Measurements from ENCODE around the gene SGPL1. TPM values are rescaled to one million over a fixed set of nuclear protein-coding genes. Genes with fewer than 3 reads are reported as not detected.

SGPL1 gene
- total RNA-seq, 1 experiment from 2014 or later, result 127 TPM

DNA sequence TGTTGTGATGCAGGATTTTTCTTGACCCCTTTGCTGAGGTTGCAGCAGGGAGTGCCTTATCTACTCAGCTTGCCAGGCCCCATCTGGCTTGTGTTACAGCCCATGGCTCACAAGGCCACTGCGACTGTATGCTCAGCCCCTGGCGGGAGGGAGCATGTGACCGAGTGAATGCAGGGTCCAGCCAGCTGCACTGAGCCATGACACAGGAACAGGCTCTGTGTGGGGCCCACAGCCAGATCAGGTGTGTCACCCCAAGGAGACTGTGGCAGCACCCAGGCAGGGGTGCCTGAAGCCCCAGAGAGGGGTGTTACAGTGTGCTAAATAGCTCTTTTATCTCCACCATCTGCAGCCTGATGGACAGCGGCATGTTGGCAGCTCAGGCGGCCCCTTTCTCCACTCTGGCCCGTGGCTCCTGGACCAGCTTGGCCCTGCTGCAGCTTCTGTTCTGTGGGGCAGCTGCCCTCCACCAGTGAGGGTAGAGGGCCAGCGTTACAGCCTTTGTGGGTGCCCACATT is 75.2 kb downstream of the SGPL1 start:
- Mint-ChIP-seq H3K27me3 (ENCODE audit: insufficient read depth, unreplicated experiment) (no peaks in the 10 kb centered on the region), H3K9me3 (ENCODE audit: unreplicated experiment) (no peaks in the 10 kb centered on the region), H3K4me1 (ENCODE audit: low read depth, unreplicated experiment) (peaks cover 21% of the 10 kb centered on the region), H3K4me3 (ENCODE audit: unreplicated experiment) (no peak overlapping the region), H3K27ac (ENCODE audit: unreplicated experiment) (no peak overlapping the region), H3K36me3 (ENCODE audit: insufficient read depth, unreplicated experiment) (peaks cover 19% of the 10 kb centered on the region)
- no peaks in the 10 kb centered on the region for H3K27me3 ChIP-seq (replicated peaks; ENCODE audit: control insufficient read depth, insufficient read depth, low read length)
- CTCF ChIA-PET, result interaction anchor here (1.2 kb wide), 1 partner anchor 12 kb away, joined by 4 read pairs; no protein-coding TSS in a partner anchor
- POLR2A ChIA-PET, result no interaction called here
- no TSS peak for BruUV-seq (replicated peaks)
- intact Hi-C loops (cut with micrococcal nuclease; ENCODE audit: unreplicated experiment), result no loop called here
- peaks cover 3% of the 10 kb centered on the region; the same call in 1 of the 2 replicates for H3K36me3 ChIP-seq (ENCODE audit: control insufficient read depth, insufficient read depth, low read length)
- H3K4me3 ChIP-seq (ENCODE audit: low read depth, low read length), result no peak overlapping the region
- TF ChIP-seq, protein P1, sequence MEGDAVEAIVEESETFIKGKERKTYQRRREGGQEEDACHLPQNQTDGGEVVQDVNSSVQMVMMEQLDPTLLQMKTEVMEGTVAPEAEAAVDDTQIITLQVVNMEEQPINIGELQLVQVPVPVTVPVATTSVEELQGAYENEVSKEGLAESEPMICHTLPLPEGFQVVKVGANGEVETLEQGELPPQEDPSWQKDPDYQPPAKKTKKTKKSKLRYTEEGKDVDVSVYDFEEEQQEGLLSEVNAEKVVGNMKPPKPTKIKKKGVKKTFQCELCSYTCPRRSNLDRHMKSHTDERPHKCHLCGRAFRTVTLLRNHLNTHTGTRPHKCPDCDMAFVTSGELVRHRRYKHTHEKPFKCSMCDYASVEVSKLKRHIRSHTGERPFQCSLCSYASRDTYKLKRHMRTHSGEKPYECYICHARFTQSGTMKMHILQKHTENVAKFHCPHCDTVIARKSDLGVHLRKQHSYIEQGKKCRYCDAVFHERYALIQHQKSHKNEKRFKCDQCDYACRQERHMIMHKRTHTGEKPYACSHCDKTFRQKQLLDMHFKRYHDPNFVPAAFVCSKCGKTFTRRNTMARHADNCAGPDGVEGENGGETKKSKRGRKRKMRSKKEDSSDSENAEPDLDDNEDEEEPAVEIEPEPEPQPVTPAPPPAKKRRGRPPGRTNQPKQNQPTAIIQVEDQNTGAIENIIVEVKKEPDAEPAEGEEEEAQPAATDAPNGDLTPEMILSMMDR (IDR thresholded peaks at IDR 0.05; ENCODE audit: insufficient read depth in 1 of 2, low read depth in 1 of 2, low read length in 1 of 2, severe bottlenecking in 1 of 2, unreplicated experiment in 1 of 2), result no peak
- no peaks in the 10 kb centered on the region for H3K9me3 ChIP-seq
- peaks cover 19% of the 10 kb centered on the region for H3K4me1 ChIP-seq
- peak in 1 of 2 experiments; percentile 49 for DNase-seq

DNA sequence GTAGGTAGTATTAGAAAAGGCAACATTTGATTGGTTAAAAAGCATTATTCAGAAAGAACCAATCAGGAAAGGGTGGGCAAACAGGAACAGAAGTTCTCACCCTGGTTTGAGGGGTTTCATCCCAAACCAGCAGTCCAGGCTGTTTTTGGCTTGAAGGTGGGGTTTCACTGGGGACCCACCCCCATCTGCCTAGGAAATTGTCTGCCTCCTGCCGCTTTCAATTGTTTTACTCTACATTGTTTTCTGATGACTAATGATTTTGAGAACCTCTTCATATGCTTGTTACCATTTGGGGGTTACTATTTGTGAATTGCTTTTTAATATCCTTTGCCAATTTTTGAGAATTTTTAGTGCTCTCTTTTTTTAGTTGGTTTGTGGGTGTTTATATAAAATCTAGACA is 75.9 kb downstream of the SGPL1 start:
- no peaks in the 10 kb centered on the region for H3K27me3 Mint-ChIP-seq (ENCODE audit: insufficient read depth, unreplicated experiment)
- Histone ChIP-seq H3K27me3 (replicated peaks; ENCODE audit: control insufficient read depth, insufficient read depth, low read length) (no peaks in the 10 kb centered on the region), H3K9me3 (no peaks in the 10 kb centered on the region; the same call in 1 of the 2 replicates), H3K4me3 (ENCODE audit: low read depth, low read length) (no peak overlapping the region), H3K36me3 (ENCODE audit: control insufficient read depth, insufficient read depth, low read length) (no peaks in the 10 kb centered on the region), H3K4me1 (peaks cover 25% of the 10 kb centered on the region)
- peaks cover 15% of the 10 kb centered on the region for H3K4me1 Mint-ChIP-seq (ENCODE audit: low read depth, unreplicated experiment)
- H3K36me3 Mint-ChIP-seq (ENCODE audit: insufficient read depth, unreplicated experiment), result peaks cover 13% of the 10 kb centered on the region
- H3K4me3 Mint-ChIP-seq (ENCODE audit: unreplicated experiment), result no peak overlapping the region
- TF ChIP-seq, protein P1 (IDR thresholded peaks at IDR 0.05; ENCODE audit: insufficient read depth in 1 of 2, low read depth in 1 of 2, low read length in 1 of 2, severe bottlenecking in 1 of 2, unreplicated experiment in 1 of 2), result no peak
- DNase-seq, result no peak
- CTCF ChIA-PET, result interaction anchor here (1.2 kb wide), 1 partner anchor 11 kb away, joined by 4 read pairs; no protein-coding TSS in a partner anchor
- intact Hi-C loops (cut with micrococcal nuclease; ENCODE audit: unreplicated experiment), result no loop called here
- no peak overlapping the region for H3K27ac Mint-ChIP-seq (ENCODE audit: unreplicated experiment)
- POLR2A ChIA-PET, result no interaction called here
- no peaks in the 10 kb centered on the region for H3K9me3 Mint-ChIP-seq (ENCODE audit: unreplicated experiment)
- no TSS peak for BruUV-seq (replicated peaks)

DNA sequence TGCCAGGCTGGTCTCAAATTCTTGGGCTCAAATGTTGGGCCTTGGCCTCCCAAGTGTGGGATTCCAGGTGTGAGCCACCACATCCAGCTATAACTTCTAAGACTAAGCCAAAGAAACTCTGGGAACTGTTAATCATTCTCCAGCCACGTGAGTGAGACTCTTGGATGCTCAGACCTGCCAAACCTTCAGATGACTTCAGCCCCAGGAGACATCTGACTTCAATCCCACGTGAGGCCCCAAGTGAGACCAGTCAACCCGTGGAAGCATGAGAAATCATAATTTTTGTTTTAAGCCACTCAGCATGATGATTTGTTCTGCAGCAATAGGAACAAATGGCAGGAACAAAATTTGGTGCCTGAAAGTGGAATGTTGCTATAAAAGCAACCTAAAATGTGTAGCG is 76.9 kb downstream of the SGPL1 start:
- Histone ChIP-seq H3K4me3 (ENCODE audit: low read depth, low read length) (no peak overlapping the region), H3K4me1 (peaks cover 20% of the 10 kb centered on the region), H3K27me3 (replicated peaks; ENCODE audit: control insufficient read depth, insufficient read depth, low read length) (no peaks in the 10 kb centered on the region), H3K36me3 (ENCODE audit: control insufficient read depth, insufficient read depth, low read length) (no peaks in the 10 kb centered on the region), H3K9me3 (no peaks in the 10 kb centered on the region; the same call in 1 of the 2 replicates)
- no TSS peak for BruUV-seq (replicated peaks)
- TF ChIP-seq, protein P1 (IDR thresholded peaks at IDR 0.05; ENCODE audit: insufficient read depth in 1 of 2, low read depth in 1 of 2, low read length in 1 of 2, severe bottlenecking in 1 of 2, unreplicated experiment in 1 of 2), result no peak
- H3K9me3 Mint-ChIP-seq (ENCODE audit: unreplicated experiment), result no peaks in the 10 kb centered on the region
- intact Hi-C loops (cut with micrococcal nuclease; ENCODE audit: unreplicated experiment), result no loop called here
- peaks cover 3% of the 10 kb centered on the region for H3K36me3 Mint-ChIP-seq (ENCODE audit: insufficient read depth, unreplicated experiment)
- H3K4me3 Mint-ChIP-seq (ENCODE audit: unreplicated experiment), result no peak overlapping the region
- DNase-seq, result no peak
- H3K27me3 Mint-ChIP-seq (ENCODE audit: insufficient read depth, unreplicated experiment), result no peaks in the 10 kb centered on the region
- POLR2A ChIA-PET, result no interaction called here
- H3K4me1 Mint-ChIP-seq (ENCODE audit: low read depth, unreplicated experiment), result peaks cover 8% of the 10 kb centered on the region
- CTCF ChIA-PET, result no interaction called here
- no peak overlapping the region for H3K27ac Mint-ChIP-seq (ENCODE audit: unreplicated experiment)

Data from Caco-2 (cell line).